Stimulated activated CD8-positive, alpha-beta memory T cell treated with anti-CD3 and anti-CD28 coated beads, Interleukin-7, amount 100 ng/mL, for 24 hours (primary cell): ENCODE data around the gene DSE.

Experiments used
- DNase-seq: peaks from one replicate; pipeline ENCODE4 v3.0.0-alpha.2; 2020; ENCODE audit warnings: low read depth

DSE gene

GRCh38 chr6:116449565-116449964 lies 78.8 kb downstream of the DSE start:
- DNase-seq: no peak

GRCh38 chr6:116450185-116450710 lies 79.5 kb downstream of the DSE start:
- no peak for DNase-seq

- no peak for DNase-seq
These were observed 80.3 kb downstream of the DSE start for GRCh38 chr6:116450769-116451740.

DNA sequence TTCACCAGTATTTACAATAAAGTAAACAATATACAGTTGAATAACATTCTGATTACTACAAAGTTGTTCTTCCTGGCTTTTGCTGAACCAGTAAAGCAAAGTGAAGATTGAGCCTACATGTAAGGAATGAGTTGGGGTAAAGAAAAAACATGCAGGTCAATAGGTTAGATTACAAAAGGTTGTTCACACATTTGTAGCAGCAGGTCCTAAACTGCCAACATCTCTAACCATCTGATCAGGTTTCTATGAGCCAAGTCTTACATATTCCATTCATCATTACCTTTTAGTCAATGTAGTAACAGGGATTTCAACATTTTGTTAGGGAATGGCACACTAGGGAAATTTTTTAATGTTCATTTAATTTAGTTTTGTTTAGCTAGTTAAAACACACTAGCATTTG lies 81.2 kb downstream of the DSE start:
- no peak for DNase-seq

DNA sequence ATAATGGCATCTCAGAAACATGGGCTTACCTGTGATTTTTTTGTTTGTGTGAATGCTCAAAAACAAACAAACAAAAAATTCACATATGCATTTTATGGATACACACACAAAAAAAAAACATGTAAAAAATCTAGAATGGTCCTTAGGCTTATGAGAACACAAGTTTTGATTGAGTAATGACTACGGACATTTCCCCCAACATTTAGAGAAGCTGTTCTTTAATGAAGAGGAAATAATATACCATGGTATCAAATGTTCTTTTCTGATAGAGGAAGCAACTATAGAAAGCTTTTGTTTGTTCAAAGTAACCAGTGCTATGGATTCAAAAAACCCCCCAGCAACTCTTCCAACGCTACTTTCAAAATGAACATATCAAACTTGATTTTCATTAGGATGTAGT lies 81.8 kb downstream of the DSE start:
- DNase-seq: no peak

DNA sequence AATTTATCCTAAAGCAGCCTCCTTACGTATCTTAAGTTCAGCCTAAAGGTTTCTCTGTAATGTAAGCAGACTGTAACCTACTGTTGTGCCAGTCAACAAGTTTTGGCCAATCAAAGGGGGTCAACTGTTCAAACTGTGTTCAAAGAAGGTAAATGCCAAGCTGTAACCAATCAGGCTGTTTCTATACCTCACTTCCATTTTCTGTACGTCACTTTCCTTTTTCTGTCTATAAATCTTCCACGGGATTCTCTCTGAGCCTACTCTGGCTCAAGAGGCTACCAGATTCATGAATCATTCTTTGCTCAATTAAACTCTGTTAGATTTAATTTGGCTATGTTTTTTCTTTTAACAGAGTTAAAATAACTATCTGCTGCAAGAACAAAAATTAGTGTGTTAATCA lies 85.4 kb downstream of the DSE start:
- DNase-seq: no peak

DNA sequence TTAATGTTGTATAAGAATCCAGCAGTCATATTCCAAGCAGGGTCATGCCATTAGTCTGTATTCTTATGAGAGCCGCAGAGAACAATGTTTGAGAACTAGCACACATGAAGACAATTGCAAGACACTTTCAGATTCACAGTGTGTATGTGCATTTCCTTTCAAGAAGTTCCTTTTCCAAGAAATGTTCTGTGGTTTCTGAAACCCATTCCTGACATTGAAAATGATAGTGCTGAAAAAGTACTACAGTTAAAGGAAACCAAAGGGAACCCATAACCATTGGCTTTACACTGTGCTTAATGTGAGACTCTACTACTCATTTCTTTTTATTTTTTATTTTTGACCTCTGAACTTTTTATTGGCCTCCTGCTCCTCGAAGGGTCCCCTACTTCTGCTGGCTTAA lies 86.2 kb downstream of the DSE start:
- DNase-seq: no peak

GRCh38 chr6:116458264-116458663 lies 87.5 kb downstream of the DSE start:
- DNase-seq: no peak

DNA sequence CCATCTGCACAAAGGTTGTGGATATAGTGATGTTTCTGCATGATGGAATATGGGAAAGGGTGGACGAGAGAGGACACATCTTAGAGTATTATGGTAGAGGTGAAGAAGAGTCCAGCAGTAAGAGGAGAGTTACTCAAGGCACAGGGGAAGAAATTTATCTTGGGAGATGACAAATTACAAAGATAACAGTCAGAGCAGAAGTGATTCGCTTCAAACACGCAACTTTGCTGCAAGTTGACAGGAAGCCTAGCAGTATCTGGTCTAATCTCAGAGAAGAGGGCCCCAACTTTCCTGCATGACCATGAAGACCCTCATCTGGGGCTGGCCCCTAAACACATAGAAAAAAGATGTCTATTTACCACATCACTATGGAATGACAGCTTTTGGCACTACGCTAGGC lies 89.2 kb downstream of the DSE start:
- no peak for DNase-seq

GRCh38 chr6:116461331-116461931 lies 90.7 kb downstream of the DSE start, which contains the start of gene CALHM6:
Gene CALHM6, plus strand, starts transcription at chr6:116461375. Its CDS starts 555 bp downstream, at chr6:116461930.
- no peak for DNase-seq

DNA sequence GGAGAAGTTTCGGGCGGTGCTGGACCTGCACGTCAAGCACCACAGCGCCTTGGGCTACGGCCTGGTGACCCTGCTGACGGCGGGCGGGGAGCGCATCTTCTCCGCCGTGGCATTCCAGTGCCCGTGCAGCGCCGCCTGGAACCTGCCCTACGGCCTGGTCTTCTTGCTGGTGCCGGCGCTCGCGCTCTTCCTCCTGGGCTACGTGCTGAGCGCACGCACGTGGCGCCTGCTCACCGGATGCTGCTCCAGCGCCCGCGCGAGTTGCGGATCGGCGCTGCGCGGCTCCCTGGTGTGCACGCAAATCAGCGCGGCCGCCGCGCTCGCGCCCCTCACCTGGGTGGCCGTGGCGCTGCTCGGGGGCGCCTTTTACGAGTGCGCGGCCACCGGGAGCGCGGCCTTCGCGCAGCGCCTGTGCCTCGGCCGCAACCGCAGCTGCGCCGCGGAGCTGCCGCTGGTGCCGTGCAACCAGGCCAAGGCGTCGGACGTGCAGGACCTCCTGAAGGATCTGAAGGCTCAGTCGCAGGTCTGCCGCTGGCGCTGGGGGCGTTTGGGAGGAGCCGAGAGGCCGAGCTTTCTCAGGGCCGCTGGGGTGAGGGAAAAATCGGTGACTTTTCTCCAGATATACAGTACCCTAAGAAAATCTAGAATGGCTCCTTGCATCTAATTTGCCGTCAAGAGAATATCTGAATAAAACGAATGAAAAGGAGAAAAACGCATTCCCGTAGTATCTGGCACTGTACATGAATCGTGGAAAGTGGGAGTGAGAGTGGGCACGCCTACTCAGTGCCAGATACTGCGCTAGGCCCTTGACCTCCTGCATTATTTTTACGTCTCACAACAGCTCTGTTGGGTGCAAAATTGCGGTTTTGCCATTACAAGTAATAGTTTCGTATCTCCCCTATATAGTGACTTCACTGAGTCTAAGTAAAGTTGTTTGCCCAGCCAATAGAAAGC lies 91.5 kb downstream of the DSE start:
- DNase-seq: no peak

DNA sequence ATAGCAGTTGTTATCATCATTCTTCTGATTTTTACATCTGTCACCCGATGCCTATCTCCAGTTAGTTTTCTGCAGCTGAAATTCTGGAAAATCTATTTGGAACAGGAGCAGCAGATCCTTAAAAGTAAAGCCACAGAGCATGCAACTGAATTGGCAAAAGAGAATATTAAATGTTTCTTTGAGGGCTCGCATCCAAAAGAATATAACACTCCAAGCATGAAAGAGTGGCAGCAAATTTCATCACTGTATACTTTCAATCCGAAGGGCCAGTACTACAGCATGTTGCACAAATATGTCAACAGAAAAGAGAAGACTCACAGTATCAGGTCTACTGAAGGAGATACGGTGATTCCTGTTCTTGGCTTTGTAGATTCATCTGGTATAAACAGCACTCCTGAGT lies 92.6 kb downstream of the DSE start:
- DNase-seq: no peak

GRCh38 chr6:116465246-116465645 lies 94.5 kb downstream of the DSE start:
- no peak for DNase-seq

DNA sequence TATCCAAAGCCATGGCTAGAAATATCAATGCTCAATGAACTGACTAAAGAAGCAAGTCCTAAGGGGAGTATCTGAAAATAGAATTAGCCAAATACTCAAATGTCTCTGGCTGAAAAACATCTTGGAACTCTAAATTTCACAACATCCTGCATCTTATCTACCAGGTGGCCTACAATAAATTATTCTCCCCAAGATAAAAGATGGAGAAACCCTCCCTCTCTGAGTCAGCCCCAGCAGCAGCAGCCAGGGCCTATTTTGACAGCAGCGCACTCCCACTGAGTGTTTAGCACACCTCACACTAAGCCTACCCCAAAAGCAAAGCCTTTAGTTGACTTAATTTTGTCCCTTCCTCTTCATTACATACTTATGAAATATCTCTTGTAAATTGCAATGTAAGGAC lies 96.3 kb downstream of the DSE start:
- DNase-seq: no peak

GRCh38 chr6:116467514-116467913 lies 96.8 kb downstream of the DSE start:
- no peak for DNase-seq

DNA sequence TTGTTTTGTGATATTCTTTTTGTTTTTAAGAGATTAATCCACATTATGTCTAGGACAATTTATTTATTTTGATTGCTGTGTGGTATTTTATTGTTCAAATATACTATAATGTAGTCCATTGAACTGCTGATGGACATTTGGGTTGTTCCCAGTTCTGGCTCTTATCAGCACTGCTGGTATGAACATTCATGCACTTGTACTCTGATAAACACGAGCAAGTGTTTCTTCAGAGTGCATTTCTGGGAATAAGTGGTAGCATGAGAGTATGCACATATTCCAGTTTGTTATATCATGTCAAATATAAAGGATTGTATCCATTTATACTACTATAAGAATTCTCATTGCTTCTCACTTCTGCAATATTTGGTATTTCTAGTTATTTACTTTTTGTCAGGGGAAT lies 97.5 kb downstream of the DSE start:
- DNase-seq: no peak

DNA sequence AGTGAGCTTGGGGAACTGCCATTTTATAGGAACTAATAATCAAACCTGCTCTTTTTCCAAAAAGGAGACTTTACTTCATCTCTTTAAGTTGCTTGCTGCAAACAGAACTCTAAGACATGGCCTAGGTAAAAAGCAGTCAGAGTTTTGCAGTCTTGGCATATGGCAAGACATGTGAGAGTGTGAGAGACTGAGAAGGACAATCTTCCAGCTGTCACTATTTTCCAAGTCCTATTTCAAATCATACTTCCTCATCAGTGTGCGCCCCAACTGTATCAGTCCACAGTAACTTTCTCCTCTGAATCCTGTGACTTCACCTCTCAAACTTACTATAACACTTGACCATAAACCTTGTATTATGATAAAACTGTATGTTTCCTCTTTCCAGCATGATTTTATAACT lies 100.8 kb downstream of the DSE start:
- no peak for DNase-seq

GRCh38 chr6:116472706-116473105 lies 102.0 kb downstream of the DSE start:
- DNase-seq: no peak

GRCh38 chr6:116475141-116475540 lies 104.4 kb downstream of the DSE start:
- DNase-seq: no peak

DNA sequence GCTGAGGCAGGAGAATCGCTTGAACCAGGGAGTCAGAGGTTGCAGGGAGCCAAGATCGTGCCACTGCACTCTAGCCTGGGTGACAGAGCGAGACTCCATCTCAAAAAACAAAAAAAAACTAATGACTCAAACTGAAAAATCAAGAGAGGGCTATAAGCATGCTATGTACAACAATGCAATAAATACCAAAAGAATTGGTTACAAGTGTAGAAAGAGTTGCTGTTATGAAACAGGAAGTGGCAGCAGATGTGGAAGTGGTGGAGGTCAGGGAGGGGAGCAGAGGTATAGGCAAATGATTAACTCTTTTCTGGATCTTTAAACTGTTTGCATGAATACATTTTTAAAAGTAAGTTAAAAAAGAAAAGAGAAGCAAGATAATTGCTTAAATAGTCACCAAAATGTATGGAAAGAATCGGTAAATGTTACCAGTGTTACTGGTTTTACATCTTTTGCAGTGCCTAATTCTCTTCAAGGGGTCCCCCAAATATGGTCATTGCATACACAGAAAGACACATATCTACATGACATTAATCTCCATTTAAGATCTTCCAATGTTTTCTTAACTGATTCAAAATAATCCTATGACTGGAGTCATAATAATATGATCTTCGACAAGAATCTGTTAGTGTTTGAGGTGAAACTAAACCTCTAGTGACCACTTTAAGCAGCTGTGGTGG lies 105.4 kb downstream of the DSE start:
- DNase-seq: no peak

DNA sequence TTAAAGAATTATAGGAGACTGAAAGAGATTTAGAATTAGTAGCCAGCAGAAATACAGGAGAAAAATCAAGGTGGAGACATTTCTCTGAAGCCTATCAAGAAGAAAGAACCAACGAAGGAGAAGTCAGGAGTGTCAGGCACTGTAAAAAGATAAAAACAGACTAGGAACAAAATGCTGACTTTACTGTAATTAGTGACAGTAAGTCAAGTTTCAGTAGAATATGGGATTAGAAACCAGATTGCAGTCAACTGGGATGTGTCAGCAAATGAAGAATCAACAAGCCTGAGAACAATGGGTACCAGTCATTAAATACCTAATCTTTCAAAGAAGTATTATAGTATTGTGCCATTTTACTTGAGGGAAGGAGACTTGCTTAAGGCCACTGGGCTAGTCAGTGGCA lies 112.0 kb downstream of the DSE start:
- DNase-seq: no peak

- no peak for DNase-seq
These were observed 112.9 kb downstream of the DSE start for GRCh38 chr6:116483616-116484015.
